Lower lobe of right lung (tissue), 2 donors: ENCODE measurements around the gene GTSE1. TPM values are rescaled to one million over a fixed set of nuclear protein-coding genes. Genes with fewer than 3 reads are reported as not detected.

ENCODE experiments used
- ATAC-seq, 2 donors: fragments of 200-7000 bp; cut with Tn5 transposase; one replicate each; pipeline ENCODE4 v1.9.1; 2020 to 2022; ENCODE audit warnings: mild to moderate bottlenecking in 2 of 2, moderate library complexity in 2 of 2
- DNase-seq: peaks from one replicate; pipeline ENCODE4 v3.0.0-alpha.2; 2020
- H3K27ac ChIP-seq: fragments of 200-600 bp; one replicate; pipeline ENCODE4 v1.8.0; 2022
- H3K27me3 ChIP-seq: fragments of 200-600 bp; one replicate; pipeline ENCODE4 v1.8.0; 2022; ENCODE audit warnings: low read depth
- H3K36me3 ChIP-seq: fragments of 200-600 bp; one replicate; pipeline ENCODE4 v1.8.0; 2022; ENCODE audit warnings: mild to moderate bottlenecking
- H3K4me1 ChIP-seq: fragments of 200-600 bp; one replicate; pipeline ENCODE4 v1.8.0; 2022
- H3K4me3 ChIP-seq: fragments of 200-600 bp; one replicate; pipeline ENCODE4 v1.8.0; 2022; ENCODE audit warnings: mild to moderate bottlenecking
- H3K9me3 ChIP-seq: fragments of 200-600 bp; one replicate; pipeline ENCODE4 v1.8.0; 2022
- intact Hi-C: fragments of 100-400 bp; cut with DNase I; formaldehyde crosslinking; loops from one replicate; pipeline ENCODE4 v1.11.0; 2022
- total RNA-seq: library from RNA; stranded (reverse); fragmentation: NEBNext Ultra II Directional; extraction: Animal tissue kit (Norgen Biotek cat#: 25700); gene quantifications from one replicate; pipeline ENCODE4 v1.2.1, GENCODE V29; 2021
- TF ChIP-seq, protein P1 (sequence below): fragments of 200-600 bp; IDR thresholded peaks from one replicate; pipeline ENCODE4 v1.8.0; 2022; ENCODE audit warnings: antibody characterized with exemption, mild to moderate bottlenecking
- donor health status: DM: no; HTN: yes; CAD: no; lungs with severe emphysema.

GTSE1 gene
- total RNA-seq, 1 donor from 2014 or later: 1.4 TPM

DNA sequence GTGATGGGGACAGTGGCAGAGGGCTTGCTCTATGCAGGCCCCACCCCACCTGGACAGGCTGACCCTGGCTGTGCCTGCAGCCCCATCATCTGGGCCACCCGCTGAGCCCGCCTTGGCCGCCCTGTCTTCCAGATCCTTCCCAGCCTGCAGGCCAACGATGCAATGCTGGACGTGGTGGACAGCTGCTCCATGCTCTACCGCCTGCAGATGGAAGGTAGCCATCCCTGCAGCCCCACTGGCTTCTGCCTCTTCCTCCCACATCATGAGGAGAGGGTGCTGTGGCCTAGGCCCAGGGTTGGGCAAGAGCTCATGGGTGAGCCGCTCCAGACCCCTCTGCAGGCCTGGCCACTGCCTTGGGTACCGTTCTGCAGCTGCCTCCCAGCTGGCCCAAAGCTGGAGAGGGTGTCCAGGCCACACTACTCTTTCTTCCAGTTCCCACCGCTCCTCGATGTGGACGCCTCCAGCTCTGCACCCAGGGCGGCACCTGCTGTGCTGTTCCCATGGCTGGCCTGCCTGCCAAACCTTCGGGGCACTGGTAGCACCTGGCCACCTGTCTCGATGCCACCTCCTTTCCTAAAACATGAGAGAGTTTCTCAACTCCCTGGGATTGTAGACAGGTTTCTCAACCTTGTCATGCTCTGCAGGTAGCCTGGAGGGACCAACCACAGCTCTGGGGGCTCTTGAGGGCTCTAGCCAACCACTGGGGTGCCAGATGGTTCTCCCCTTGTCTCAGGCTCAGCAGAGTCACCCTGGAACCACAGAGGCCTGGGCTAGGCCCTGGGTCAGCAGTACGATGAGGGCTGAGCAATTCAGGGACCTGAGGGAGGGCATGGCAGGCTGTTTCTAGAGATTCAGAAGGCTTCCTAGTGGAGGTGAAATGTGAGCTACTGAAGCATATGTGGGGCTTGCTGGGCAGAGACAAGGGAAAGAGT lies 9.5 kb upstream of the GTSE1 start:
- DNase-seq (no peak), ATAC-seq (no peak)
- TF ChIP-seq, protein P1, sequence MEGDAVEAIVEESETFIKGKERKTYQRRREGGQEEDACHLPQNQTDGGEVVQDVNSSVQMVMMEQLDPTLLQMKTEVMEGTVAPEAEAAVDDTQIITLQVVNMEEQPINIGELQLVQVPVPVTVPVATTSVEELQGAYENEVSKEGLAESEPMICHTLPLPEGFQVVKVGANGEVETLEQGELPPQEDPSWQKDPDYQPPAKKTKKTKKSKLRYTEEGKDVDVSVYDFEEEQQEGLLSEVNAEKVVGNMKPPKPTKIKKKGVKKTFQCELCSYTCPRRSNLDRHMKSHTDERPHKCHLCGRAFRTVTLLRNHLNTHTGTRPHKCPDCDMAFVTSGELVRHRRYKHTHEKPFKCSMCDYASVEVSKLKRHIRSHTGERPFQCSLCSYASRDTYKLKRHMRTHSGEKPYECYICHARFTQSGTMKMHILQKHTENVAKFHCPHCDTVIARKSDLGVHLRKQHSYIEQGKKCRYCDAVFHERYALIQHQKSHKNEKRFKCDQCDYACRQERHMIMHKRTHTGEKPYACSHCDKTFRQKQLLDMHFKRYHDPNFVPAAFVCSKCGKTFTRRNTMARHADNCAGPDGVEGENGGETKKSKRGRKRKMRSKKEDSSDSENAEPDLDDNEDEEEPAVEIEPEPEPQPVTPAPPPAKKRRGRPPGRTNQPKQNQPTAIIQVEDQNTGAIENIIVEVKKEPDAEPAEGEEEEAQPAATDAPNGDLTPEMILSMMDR: no peak
- H3K9me3 ChIP-seq: peaks cover 4% of the 10 kb centered on the region
- peak overlapping the region; percentile 79 for H3K27ac ChIP-seq
- intact Hi-C loops: no loop called here
- no peaks in the 10 kb centered on the region for H3K27me3 ChIP-seq
- peak overlapping the region; percentile 37 for H3K4me3 ChIP-seq
- H3K36me3 ChIP-seq: peaks cover 87% of the 10 kb centered on the region
- H3K4me1 ChIP-seq: peaks cover 18% of the 10 kb centered on the region

DNA sequence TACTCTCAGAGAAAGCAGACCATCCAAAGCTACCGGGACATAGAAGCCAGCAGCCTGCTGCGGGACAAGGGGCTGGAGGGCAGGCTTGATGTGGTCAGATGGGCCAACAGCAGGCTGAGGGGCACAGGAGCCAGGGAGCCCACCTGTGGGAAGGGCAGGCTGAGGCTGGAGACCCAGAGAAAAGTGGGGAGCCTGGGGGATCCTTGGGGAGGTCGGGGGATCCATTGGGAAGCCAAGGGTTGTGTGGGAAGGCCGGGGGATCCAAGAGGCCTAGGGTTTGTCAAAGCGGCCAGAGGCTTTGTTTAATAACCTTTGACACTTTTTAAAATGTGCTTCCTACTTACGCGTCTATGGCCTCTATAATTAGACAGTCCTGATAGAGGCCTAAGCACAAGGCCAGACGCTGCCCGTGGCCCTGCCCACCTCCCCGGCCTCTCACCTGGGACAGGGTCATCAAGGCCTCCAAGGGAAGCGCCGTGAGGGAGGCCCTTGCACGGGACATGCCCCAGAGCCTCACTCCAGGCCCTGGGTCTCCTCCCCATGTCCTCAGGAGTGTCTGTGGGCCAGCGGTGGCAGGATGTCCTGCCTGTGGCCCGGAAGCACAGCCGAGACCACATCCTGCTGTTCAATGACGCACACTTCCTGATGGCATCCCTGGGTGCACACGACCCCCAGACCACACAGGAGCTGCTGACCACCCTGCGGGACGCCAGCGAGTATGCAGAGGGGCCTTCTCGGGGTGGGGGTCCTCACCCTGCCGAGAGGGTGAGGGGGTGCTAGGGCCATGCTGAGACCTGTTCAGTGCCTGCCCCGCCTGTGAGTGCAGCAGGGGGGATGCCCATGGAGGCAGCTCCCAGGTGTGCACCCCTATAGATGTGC lies 8.6 kb upstream of the GTSE1 start:
- Histone ChIP-seq H3K27ac (peak overlapping the region; percentile 79), H3K36me3 (peaks cover 87% of the 10 kb centered on the region), H3K4me1 (peaks cover 18% of the 10 kb centered on the region), H3K9me3 (peaks cover 4% of the 10 kb centered on the region), H3K27me3 (no peaks in the 10 kb centered on the region), H3K4me3 (peak overlapping the region; percentile 37)
- intact Hi-C loops: no loop called here
- ATAC-seq (peak; percentile 72 to 75), DNase-seq (peak; percentile 68)
- TF ChIP-seq, protein P1: no peak

DNA sequence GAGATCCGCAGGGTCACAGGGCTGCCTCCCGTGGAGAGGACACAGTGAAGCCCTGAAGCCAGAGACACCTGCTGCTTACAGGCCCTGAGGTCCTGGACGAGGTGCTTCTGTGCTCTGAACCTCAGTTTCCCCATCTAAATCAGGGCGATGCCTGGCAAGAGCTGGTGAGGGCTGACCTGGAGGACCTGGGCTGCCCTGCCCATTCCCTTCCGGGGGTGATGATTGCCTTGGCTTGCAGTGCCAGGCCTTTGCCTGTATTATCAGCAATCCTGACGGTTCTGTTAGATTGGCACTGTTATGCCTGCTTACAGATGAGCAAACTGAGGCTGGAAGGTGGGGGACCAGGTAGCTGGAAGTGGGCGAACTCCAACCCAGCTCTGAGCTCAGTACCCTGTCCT lies 7.8 kb upstream of the GTSE1 start:
- intact Hi-C loops: no loop called here
- no peak for DNase-seq
- Histone ChIP-seq H3K9me3 (peaks cover 4% of the 10 kb centered on the region), H3K4me3 (peak overlapping the region; percentile 37), H3K4me1 (peaks cover 18% of the 10 kb centered on the region), H3K27me3 (no peaks in the 10 kb centered on the region), H3K27ac (peak overlapping the region; percentile 79), H3K36me3 (peaks cover 86% of the 10 kb centered on the region)
- no peak for ATAC-seq
- TF ChIP-seq, protein P1: no peak

DNA sequence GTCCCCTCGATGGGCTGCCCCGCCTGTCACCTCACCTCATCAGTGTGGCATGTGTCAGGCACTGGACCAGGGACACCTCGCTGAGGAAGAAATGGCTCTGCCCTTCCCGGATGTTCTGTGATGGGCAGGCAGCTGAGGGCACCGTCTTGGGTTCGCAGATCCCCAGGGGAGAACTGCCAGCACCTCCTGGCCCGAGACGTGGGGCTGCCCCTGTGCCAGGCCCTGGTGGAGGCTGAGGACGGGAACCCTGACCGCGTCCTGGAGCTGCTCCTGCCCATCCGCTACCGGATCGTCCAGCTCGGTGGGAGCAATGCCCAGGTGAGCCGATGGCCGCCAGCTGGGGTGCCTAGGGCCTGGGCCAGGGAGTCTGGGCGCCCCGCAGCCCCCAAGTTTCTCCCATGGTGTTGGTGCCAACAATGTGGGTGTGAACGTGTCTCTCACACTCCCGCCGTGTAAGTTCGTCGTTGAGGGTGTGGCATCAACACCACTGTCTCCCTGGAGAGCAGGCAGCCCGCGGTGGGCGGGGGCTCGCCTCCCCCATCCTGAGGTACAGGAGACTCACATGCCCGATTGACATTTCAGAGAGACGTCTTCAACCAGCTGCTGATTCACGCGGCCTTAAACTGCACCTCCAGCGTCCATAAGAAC lies 7.3 kb upstream of the GTSE1 start:
- no peak overlapping the region for H3K27ac ChIP-seq
- H3K4me3 ChIP-seq: no peak overlapping the region
- no peak for ATAC-seq
- H3K36me3 ChIP-seq: peaks cover 80% of the 10 kb centered on the region
- H3K4me1 ChIP-seq: peaks cover 18% of the 10 kb centered on the region
- H3K9me3 ChIP-seq: peaks cover 4% of the 10 kb centered on the region
- TF ChIP-seq, protein P1: no peak
- DNase-seq: peak; percentile 50
- intact Hi-C loops: no loop called here
- no peaks in the 10 kb centered on the region for H3K27me3 ChIP-seq
